BJ (cell line): ENCODE measurements around the gene RALY. TPM values are rescaled to one million over a fixed set of nuclear protein-coding genes. Genes with fewer than 3 reads are reported as not detected.

Experiments
- CTCF ChIA-PET: fragments of 350-600 bp; formaldehyde crosslinking; extraction: SDS; loops from one replicate; lab custom pipeline; 2021; ENCODE audit warnings: antibody characterized with exemption, inconsistent platforms; lab: Yijun Ruan, JAX
- POLR2A ChIA-PET: fragments of 300-600 bp; sonication (Branson Sonifier 250); formaldehyde crosslinking; extraction: SDS; loops from one replicate; lab custom pipeline; 2021; ENCODE audit warnings: antibody characterized with exemption; lab: Charles Lee
- DNase-seq: peaks from one replicate; pipeline ENCODE4 v3.0.0-alpha.2; 2011; ENCODE audit warnings: low read depth
- H3K27me3 ChIP-seq: 2 replicates; pipeline ENCODE4 v1.6.0; 2011; ENCODE audit warnings: low read length; ENCODE audit not compliant: control insufficient read depth, insufficient read depth
- H3K36me3 ChIP-seq: 2 replicates; pipeline ENCODE4 v1.5.1; 2011; ENCODE audit warnings: low read length; ENCODE audit not compliant: control insufficient read depth, insufficient read depth
- H3K4me3 ChIP-seq: 2 replicates; pipeline ENCODE4 v1.5.1; 2011; ENCODE audit warnings: low read depth, mild to moderate bottlenecking, control low read depth, low read length
- polyA plus RNA-seq: library from polyadenylated mRNA; depleted of rRNA; stranded (reverse); fragments of >200 nt; gene quantifications from 2 replicates; pipeline ENCODE4 v1.2.3, GENCODE V29; 2011
- TF ChIP-seq, protein P1 (sequence below): IDR thresholded peaks from 2 replicates; pipeline ENCODE4 v1.5.1; 2011; ENCODE audit warnings: low read depth, mild to moderate bottlenecking, control low read depth, inconsistent platforms, low read length, moderate library complexity; ENCODE audit not compliant: insufficient read depth

The RALY gene
- polyA plus RNA-seq, 1 experiment = 144 TPM

GRCh38 chr20:34066476-34067090 is 72.9 kb downstream of the RALY start:
- CTCF ChIA-PET = interaction anchor here (0.6 to 9.0 kb wide), 4 partner anchors 64 to 1081 kb away, joined by 3 to 117 read pairs (median 6); partner anchors contain the start of gene RALY
- H3K4me3 ChIP-seq = no peak overlapping the region
- peak; percentile 70 for DNase-seq
- POLR2A ChIA-PET = no interaction called here
- H3K27me3 ChIP-seq = no peaks in the 10 kb centered on the region
- TF ChIP-seq, protein P1, sequence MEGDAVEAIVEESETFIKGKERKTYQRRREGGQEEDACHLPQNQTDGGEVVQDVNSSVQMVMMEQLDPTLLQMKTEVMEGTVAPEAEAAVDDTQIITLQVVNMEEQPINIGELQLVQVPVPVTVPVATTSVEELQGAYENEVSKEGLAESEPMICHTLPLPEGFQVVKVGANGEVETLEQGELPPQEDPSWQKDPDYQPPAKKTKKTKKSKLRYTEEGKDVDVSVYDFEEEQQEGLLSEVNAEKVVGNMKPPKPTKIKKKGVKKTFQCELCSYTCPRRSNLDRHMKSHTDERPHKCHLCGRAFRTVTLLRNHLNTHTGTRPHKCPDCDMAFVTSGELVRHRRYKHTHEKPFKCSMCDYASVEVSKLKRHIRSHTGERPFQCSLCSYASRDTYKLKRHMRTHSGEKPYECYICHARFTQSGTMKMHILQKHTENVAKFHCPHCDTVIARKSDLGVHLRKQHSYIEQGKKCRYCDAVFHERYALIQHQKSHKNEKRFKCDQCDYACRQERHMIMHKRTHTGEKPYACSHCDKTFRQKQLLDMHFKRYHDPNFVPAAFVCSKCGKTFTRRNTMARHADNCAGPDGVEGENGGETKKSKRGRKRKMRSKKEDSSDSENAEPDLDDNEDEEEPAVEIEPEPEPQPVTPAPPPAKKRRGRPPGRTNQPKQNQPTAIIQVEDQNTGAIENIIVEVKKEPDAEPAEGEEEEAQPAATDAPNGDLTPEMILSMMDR = no peak
- no peaks in the 10 kb centered on the region; the same call in 1 of the 2 replicates for H3K36me3 ChIP-seq

- Histone ChIP-seq H3K4me3 (no peak overlapping the region), H3K36me3 (no peaks in the 10 kb centered on the region; the same call in 1 of the 2 replicates), H3K27me3 (no peaks in the 10 kb centered on the region)
- TF ChIP-seq, protein P1 = no peak
- ChIA-PET CTCF (interaction anchor here (1.1 to 9.0 kb wide), 8 partner anchors 9 to 276 kb away, joined by 3 to 117 read pairs (median 6); partner anchors contain the start of gene CHMP4B), POLR2A (no interaction called here)
- DNase-seq = no peak
Observed at GRCh38 chr20:34068001-34068400, 74.3 kb downstream of the RALY start.

DNA sequence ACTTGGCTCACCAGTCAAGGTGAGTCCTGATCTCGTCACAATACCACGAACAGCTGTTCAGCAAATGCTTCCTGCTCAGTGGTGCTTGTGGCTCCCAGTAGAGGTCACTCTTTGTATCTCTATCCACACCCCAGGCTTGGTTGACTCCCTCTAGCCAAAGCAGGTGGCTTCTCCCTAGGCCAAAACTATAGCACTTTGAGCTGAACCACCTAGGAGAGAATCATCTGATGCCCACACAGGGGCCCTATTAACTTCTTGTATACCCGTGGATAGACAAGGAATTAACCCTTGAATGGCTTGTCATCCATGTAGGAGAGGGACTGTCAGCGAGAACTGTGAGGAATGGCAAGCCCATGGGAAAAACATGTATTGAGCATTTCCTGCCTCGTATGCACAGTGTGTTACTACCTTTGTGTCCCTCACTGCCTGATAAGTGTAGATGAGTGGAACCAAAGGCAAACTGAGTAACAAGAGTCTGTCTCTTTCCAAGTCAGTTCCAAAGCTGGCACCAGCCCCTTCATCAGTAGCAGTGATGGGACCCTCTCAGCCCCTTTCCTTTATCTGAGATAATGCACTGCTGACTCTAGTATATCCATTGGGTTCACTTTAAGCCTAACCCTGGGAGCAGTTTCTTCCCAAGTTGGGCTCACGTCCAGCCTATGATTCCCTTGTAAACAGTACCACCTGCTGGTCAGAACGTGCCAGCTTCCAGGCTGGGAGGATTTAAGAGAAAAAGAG is 75.8 kb downstream of the RALY start:
- H3K27me3 ChIP-seq = no peaks in the 10 kb centered on the region
- POLR2A ChIA-PET = no interaction called here
- TF ChIP-seq, protein P1 = peak; percentile 84

DNA sequence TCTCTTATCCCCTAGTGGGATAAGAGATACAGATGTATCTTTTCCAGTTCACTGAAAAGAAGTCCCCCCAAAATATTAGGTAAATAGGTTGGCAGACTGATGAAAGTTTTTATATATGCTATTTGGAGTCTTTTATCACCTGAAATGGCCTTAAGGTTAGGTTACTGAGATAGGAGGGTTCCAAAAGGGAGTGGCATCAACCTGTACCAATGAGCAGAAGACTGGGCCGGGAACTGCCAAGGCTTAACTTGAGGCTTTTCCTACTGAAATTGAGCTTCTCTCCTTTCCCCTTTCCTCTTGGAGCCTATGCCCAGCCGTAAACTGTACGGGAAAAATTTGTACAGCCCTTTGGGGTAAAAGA is 76.3 kb downstream of the RALY start:
- TF ChIP-seq, protein P1 = no peak
- DNase-seq = no peak
- ChIA-PET POLR2A (no interaction called here), CTCF (interaction anchor here (0.6 to 9.0 kb wide), 24 partner anchors 10 to 1396 kb away, joined by 3 to 117 read pairs (median 4); no protein-coding TSS in a partner anchor)
- no peaks in the 10 kb centered on the region; the same call in 1 of the 2 replicates for H3K36me3 ChIP-seq
- no peak overlapping the region for H3K4me3 ChIP-seq
- no peaks in the 10 kb centered on the region for H3K27me3 ChIP-seq

More for the DNA sequence above, 75.8 kb downstream of the RALY start:
- no peaks in the 10 kb centered on the region; the same call in 1 of the 2 replicates for H3K36me3 ChIP-seq
- DNase-seq = no peak
- CTCF ChIA-PET = interaction anchor here (0.5 to 9.0 kb wide), 34 partner anchors 9 to 1395 kb away, joined by 3 to 117 read pairs (median 3); partner anchors contain the start of gene CHMP4B
- H3K4me3 ChIP-seq = no peak overlapping the region

DNA sequence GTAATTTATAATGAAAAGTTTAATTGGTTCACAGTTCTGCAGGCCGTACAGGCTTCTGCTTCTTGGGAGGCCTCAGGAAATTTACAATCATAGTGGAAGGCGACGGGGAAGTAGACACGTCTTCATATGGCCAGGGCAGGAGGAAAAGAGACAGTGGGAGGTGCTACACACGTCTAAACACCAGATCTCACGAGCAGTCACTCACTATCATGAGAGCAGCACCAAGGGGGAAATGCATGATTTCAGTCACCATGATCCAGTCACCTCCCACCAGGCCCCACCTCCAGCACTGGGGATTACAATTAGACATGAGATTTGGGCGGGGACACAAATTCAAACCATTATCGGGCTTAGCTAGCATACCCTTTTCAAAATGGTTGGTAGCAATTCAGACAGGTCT is 77.1 kb downstream of the RALY start:
- H3K27me3 ChIP-seq = no peaks in the 10 kb centered on the region
- TF ChIP-seq, protein P1 = no peak
- H3K36me3 ChIP-seq = peaks cover 3% of the 10 kb centered on the region
- CTCF ChIA-PET = interaction anchor here (0.8 to 9.0 kb wide), 10 partner anchors 11 to 279 kb away, joined by 3 to 117 read pairs (median 6); no protein-coding TSS in a partner anchor
- no peak overlapping the region for H3K4me3 ChIP-seq
- POLR2A ChIA-PET = no interaction called here
- DNase-seq = no peak
